ENCODE measurements around the gene UBP1.

GRCh38 chr3:33461097-33461496, 20.9 kb upstream of the UBP1 start:
- TF ChIP-seq EZH2 (IDR thresholded peaks at IDR 0.05): no peak
- TF ChIP-seq POLR2AphosphoS5 (IDR thresholded peaks at IDR 0.05; ENCODE audit: borderline replicate concordance, low read depth, low read length): no peak

All from SK-N-MC (cell line).